IgD-negative memory B cell (primary cell): Measurements from ENCODE around the gene CIC. TPM values are rescaled to one million over a fixed set of nuclear protein-coding genes. Genes with fewer than 3 reads are reported as not detected.
A peak's percentile ranks its signal among the peaks of the same experiment; 100 is the strongest.

Experiments used
- H3K27ac Mint-ChIP-seq, 3 donors: one replicate each; pipeline ENCODE4 v1.8.0; 2020 to 2022; ENCODE audit warnings: mild to moderate bottlenecking in 3 of 3, mixed read lengths in 3 of 3, moderate library complexity in 1 of 3
- H3K27me3 Mint-ChIP-seq: one replicate; pipeline ENCODE4 v1.8.0; 2021; ENCODE audit warnings: mixed read lengths
- H3K36me3 Mint-ChIP-seq: one replicate; pipeline ENCODE4 v1.8.0; 2020; ENCODE audit warnings: mild to moderate bottlenecking, mixed read lengths
- H3K4me1 Mint-ChIP-seq, 3 donors: one replicate each; pipeline ENCODE4 v1.8.0; 2020 to 2022; ENCODE audit warnings: mixed read lengths in 3 of 3, mild to moderate bottlenecking in 1 of 3
- H3K4me3 Mint-ChIP-seq, 4 donors: one replicate each; pipeline ENCODE4 v1.8.0; 2020 to 2022; ENCODE audit warnings: mild to moderate bottlenecking in 4 of 4, mixed read lengths in 4 of 4, moderate library complexity in 3 of 4
- H3K9me3 Mint-ChIP-seq, 3 donors: one replicate each; pipeline ENCODE4 v1.8.0; 2020 to 2021; ENCODE audit warnings: mixed read lengths in 3 of 3, mild to moderate bottlenecking in 1 of 3
- polyA plus RNA-seq: library from polyadenylated mRNA; unstranded; fragments of 300-500 nt; fragmentation: Illumina TruSeq; gene quantifications from one replicate; pipeline ENCODE4 v1.2.3, GENCODE V29; 2021

The CIC gene
- polyA plus RNA-seq, 1 donor from 2014 or later = 4.5 TPM

DNA sequence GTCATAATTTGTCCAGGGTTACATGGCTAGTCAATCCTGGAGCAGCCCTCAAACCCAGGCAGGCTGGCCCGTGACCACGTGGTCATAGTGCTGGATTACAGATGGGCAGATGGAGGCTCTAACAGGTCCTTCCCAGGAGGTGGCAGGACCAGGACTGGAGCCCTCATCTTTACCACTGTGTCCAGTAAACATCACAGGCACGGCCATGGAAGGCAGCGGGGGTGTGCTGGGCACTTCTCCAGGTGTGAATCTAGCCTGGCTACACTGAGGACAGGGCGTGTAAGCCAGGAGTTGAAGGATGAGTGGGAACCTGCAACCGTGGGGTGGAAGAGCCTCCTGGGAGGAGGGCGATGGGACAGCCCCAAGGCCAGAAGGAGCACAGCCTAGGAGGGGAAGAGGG lies 6.1 kb downstream of the CIC start:
- Mint-ChIP-seq H3K4me3 (peak overlapping the region in 2 of 4 donors; percentile 67), H3K36me3 (peaks cover 1% of the 10 kb centered on the region), H3K27me3 (no peaks in the 10 kb centered on the region), H3K27ac (peak overlapping the region in 2 of 3 donors; percentile 31 to 76), H3K9me3 (no peaks in the 10 kb centered on the region), H3K4me1 (peaks cover 14 to 36% (median 24%) of the 10 kb centered on the region in 3 donors)

DNA sequence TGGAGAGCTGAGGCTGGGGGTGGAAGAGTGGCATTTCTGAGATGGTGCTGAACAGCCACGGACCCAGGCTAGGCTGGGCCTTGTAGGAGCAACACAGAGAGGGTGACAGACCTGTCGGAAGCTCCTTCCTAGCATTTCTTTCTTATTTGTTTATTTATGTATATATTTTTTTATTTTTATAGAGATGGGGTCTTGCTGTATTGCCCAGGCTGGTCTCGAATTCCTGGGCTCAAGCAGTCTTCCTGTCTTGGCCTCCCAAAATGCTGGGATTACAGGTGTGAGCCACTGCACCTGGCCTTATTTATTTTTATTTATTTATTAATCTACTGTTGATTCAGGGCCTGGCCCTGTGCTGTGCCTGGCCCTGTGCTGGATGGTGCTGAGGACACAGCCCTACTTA lies 6.5 kb downstream of the CIC start:
- Mint-ChIP-seq H3K27me3 (no peaks in the 10 kb centered on the region), H3K27ac (peak overlapping the region in 1 of 3 donors; percentile 7), H3K4me3 (peak overlapping the region in 3 of 4 donors; percentile 39 to 65 (median 60)), H3K36me3 (peaks cover 1% of the 10 kb centered on the region), H3K9me3 (no peaks in the 10 kb centered on the region), H3K4me1 (peaks cover 10 to 32% (median 21%) of the 10 kb centered on the region in 3 donors)

GRCh38 chr19:42276284-42276683 lies 7.2 kb downstream of the CIC start:
- Mint-ChIP-seq H3K27ac (peak overlapping the region in 1 of 3 donors; percentile 7), H3K4me3 (peak overlapping the region in 1 of 4 donors; percentile 65), H3K36me3 (peaks cover 1% of the 10 kb centered on the region), H3K9me3 (no peaks in the 10 kb centered on the region), H3K27me3 (no peaks in the 10 kb centered on the region), H3K4me1 (peaks cover 9 to 27% (median 15%) of the 10 kb centered on the region in 3 donors)

- Mint-ChIP-seq H3K27me3 (no peaks in the 10 kb centered on the region), H3K9me3 (no peaks in the 10 kb centered on the region), H3K36me3 (peaks cover 1% of the 10 kb centered on the region), H3K4me1 (peaks cover 9 to 27% (median 15%) of the 10 kb centered on the region in 3 donors), H3K4me3 (peak overlapping the region in 1 of 4 donors; percentile 65), H3K27ac (no peak overlapping the region)
Measured at GRCh38 chr19:42276821-42277220, 7.8 kb downstream of the CIC start.

GRCh38 chr19:42277821-42278451 lies 8.9 kb downstream of the CIC start:
- Mint-ChIP-seq H3K4me1 (peaks cover 9 to 36% (median 22%) of the 10 kb centered on the region in 3 donors), H3K4me3 (peak overlapping the region in 1 of 4 donors; percentile 65), H3K27ac (peak overlapping the region in 1 of 3 donors; percentile 3), H3K9me3 (no peaks in the 10 kb centered on the region), H3K36me3 (peaks cover 1% of the 10 kb centered on the region), H3K27me3 (no peaks in the 10 kb centered on the region)

- peak overlapping the region; percentile 75 to 96 (median 88) for H3K4me3 Mint-ChIP-seq
- peak overlapping the region in 1 of 3 donors; percentile 34 for H3K27ac Mint-ChIP-seq
- H3K4me1 Mint-ChIP-seq = peaks cover 9 to 36% (median 21%) of the 10 kb centered on the region in 3 donors
- H3K36me3 Mint-ChIP-seq = peaks cover 1% of the 10 kb centered on the region
- H3K9me3 Mint-ChIP-seq = no peaks in the 10 kb centered on the region
- H3K27me3 Mint-ChIP-seq = no peaks in the 10 kb centered on the region
Measured at GRCh38 chr19:42278452-42279154, 9.6 kb downstream of the CIC start.

- Mint-ChIP-seq H3K9me3 (no peaks in the 10 kb centered on the region), H3K27me3 (no peaks in the 10 kb centered on the region), H3K4me3 (peak overlapping the region; percentile 75 to 96 (median 88)), H3K27ac (peak overlapping the region; percentile 67 to 94 (median 86)), H3K4me1 (peaks cover 9 to 36% (median 21%) of the 10 kb centered on the region in 3 donors), H3K36me3 (peaks cover 1% of the 10 kb centered on the region)
Measured at GRCh38 chr19:42279155-42279901, 10.3 kb downstream of the CIC start.

DNA sequence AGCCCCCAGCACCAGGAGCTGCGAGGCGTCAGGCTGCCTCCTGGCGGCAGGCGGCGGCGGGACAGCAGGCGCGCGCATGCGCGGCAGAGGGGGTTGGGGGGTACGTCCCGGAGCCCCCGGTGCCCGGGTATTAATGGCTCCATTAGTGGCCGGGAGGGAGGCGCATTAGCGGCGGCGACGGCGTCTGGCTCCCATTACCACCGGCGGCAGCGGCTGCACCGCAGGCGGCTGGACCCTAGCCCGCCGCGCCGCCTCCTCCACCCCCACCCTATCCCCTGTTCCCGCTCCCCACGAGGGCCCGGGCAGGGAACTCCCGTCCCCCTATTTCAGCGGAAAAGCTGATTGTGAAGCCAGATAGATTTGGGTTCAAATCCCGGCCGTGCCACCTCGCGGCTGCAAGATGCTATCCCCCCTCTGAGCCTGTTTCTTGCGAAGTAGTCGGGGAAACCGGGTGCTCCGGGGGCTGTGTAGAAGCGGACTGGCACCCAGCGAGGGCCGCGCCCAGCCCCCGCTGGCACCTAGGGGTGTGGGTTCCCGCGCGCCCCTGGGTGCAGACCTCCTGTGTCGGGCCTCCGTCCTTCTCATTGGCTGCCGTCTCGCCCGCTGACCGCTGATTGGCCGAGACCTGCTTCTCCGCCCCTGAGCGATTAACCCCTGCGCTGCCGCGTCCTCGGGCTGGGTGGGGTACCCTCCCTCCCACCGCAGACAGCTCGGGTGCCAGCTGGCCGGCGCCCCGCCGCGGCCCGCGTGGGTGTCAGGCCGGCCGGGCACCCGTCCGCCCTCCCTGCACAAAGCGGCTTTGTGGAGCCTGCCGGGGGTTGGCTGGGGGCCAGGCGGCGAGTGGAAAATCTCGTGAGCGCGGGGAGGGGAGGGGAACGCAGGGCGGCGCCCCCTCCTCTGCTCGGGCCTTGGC lies 11.1 kb downstream of the CIC start:
- Mint-ChIP-seq H3K27me3 (no peaks in the 10 kb centered on the region), H3K27ac (peak overlapping the region; percentile 67 to 94 (median 86)), H3K36me3 (peaks cover 1% of the 10 kb centered on the region), H3K9me3 (no peaks in the 10 kb centered on the region), H3K4me3 (peak overlapping the region; percentile 75 to 96 (median 88)), H3K4me1 (peaks cover 6 to 36% (median 24%) of the 10 kb centered on the region in 3 donors)

DNA sequence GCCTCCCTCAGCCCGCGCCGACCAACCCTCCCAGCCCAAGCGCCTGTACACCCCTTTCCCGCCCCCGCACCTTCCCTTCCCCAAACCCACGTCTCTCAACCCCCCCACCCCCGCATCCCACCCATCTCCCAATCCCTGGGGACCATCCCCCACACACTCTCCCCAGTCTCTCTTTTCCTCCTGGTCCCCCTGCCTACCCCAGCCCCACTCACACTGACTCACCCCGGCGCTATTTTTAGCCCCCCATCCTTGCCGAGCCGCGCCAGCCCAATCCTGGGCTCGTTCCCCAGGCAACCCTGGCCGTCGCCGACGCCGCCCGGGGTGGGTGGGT lies 11.7 kb downstream of the CIC start:
- no peaks in the 10 kb centered on the region for H3K27me3 Mint-ChIP-seq
- H3K4me1 Mint-ChIP-seq = peaks cover 6 to 41% (median 26%) of the 10 kb centered on the region in 3 donors
- H3K36me3 Mint-ChIP-seq = no peaks in the 10 kb centered on the region
- H3K9me3 Mint-ChIP-seq = no peaks in the 10 kb centered on the region
- H3K27ac Mint-ChIP-seq = no peak overlapping the region
- peak overlapping the region in 3 of 4 donors; percentile 17 to 81 (median 73) for H3K4me3 Mint-ChIP-seq

- Mint-ChIP-seq H3K27me3 (no peaks in the 10 kb centered on the region), H3K36me3 (peaks cover 4% of the 10 kb centered on the region), H3K4me3 (peak overlapping the region in 3 of 4 donors; percentile 69 to 81 (median 73)), H3K27ac (peak overlapping the region in 1 of 3 donors; percentile 94), H3K9me3 (no peaks in the 10 kb centered on the region), H3K4me1 (peaks cover under 1 to 42% (median 29%) of the 10 kb centered on the region in 3 donors)
Measured at GRCh38 chr19:42281146-42281826, 12.2 kb downstream of the CIC start.

DNA sequence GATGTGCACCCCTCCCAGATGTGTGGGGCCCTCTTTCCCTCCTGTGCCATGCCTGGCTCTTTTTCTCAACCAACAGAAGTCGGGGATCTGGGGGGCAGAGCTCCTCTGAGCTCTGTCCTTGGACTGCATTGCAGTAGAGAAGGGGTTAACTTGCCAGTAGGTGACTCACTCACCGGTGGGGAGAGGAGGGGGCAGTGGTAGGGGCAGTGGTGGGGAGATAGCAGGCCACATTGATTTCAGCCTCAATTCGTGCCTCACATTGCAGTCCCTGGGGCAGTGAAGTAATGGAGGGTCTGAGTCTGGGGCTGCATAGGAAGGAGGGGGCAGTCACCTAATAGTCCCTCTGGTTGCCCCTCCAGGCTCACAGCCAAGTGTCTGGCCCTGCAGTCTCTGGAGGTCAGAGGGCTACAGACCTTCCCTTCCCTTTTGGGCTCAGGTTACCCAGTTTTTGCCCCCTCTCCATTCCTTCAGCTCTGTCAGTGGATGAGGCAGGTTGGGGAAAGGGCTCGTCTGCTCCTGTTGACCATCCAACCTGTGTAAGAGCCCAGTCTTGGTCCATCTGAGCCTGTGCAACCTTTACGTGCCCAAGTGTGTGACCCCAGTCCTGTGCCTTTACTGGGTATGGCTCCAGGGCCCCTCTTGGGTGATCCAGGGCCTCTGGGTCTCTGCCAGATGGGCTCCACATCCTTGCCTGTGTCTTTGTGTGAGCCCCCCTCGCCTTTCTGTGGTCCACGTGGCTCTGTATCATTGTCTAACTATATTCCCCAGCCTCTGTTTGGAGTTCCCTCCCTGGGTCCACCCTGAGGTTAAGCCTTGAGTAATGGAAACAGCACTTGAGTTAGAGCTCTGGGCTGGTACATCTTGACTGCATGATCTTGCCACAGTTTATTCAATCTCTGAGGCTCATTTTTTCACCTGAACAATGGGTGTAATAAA lies 13.0 kb downstream of the CIC start:
- Mint-ChIP-seq H3K36me3 (peaks cover 4% of the 10 kb centered on the region), H3K4me1 (peaks cover 0 to 41% (median 30%) of the 10 kb centered on the region in 3 donors), H3K9me3 (no peaks in the 10 kb centered on the region), H3K4me3 (peak overlapping the region in 3 of 4 donors; percentile 74 to 81 (median 81)), H3K27me3 (no peaks in the 10 kb centered on the region), H3K27ac (peak overlapping the region in 1 of 3 donors; percentile 94)

DNA sequence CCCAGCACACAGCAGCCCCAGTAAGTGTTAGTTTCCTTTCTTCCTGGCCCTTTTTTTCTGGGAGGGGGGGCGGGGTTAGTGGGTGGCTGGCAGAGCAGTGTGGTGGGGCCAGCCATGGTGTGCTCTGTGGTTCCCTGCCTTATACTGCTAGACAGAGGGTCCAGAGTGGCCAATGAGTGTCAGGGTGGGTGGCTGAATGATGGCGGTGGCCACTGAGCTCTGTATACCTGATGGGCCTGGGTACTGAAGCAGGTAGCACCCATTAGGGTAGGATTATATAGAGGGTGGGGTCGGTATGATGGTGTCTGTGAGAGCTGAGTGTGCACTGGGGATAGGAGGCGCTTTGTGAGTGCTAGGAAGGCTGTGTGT lies 13.8 kb downstream of the CIC start:
- Mint-ChIP-seq H3K4me3 (peak overlapping the region in 2 of 4 donors; percentile 74), H3K36me3 (peaks cover 4% of the 10 kb centered on the region), H3K9me3 (no peaks in the 10 kb centered on the region), H3K4me1 (peaks cover 0 to 41% (median 30%) of the 10 kb centered on the region in 3 donors), H3K27me3 (no peaks in the 10 kb centered on the region), H3K27ac (peak overlapping the region in 1 of 3 donors; percentile 94)
